Fibroblast of the aortic adventitia (primary cell): ENCODE measurements around the gene RHOT1. TPM values are rescaled to one million over a fixed set of nuclear protein-coding genes. Genes with fewer than 3 reads are reported as not detected.

Source experiments
- DNase-seq: peaks from one replicate; pipeline ENCODE4 v3.0.0-alpha.2; 2010; ENCODE audit warnings: low read depth
- H3K4me3 ChIP-seq: 2 replicates; pipeline ENCODE4 v1.5.1; 2011; ENCODE audit warnings: low read depth, mild to moderate bottlenecking, control low read depth, low read length, moderate library complexity
- total RNA-seq: library from RNA; depleted of rRNA; stranded (reverse); fragments of >200 nt; gene quantifications from 2 replicates; pipeline ENCODE4 v1.2.3, GENCODE V29; 2012; ENCODE audit warnings: low replicate concordance
- TF ChIP-seq, protein P1 (sequence below): IDR thresholded peaks from 2 replicates; pipeline ENCODE4 v1.5.1; 2011; ENCODE audit warnings: mild to moderate bottlenecking, low read length, control low read depth, inconsistent platforms; ENCODE audit not compliant: insufficient read depth

Gene RHOT1
- total RNA-seq, 1 donor: 50.5 TPM

DNA sequence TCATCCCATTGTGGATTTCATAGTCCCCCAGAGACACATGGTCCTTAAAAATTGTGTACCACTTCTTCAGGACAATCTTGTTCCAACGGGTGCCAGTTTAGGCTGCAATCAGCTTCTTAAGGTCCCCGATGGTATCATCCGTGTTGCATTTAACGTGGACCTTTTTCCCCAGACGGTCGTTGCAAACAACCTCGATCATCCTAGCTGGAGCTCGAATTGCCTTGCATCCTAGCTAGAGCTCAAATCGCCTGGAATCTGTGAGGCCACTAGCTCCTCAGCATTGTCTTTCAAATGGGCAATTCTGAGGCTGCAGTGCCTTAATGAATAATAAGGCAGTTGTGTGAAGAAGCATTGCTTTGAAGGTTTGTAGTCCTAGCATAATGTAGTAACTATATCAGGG lies 85.6 kb downstream of the RHOT1 start:
- TF ChIP-seq, protein P1, sequence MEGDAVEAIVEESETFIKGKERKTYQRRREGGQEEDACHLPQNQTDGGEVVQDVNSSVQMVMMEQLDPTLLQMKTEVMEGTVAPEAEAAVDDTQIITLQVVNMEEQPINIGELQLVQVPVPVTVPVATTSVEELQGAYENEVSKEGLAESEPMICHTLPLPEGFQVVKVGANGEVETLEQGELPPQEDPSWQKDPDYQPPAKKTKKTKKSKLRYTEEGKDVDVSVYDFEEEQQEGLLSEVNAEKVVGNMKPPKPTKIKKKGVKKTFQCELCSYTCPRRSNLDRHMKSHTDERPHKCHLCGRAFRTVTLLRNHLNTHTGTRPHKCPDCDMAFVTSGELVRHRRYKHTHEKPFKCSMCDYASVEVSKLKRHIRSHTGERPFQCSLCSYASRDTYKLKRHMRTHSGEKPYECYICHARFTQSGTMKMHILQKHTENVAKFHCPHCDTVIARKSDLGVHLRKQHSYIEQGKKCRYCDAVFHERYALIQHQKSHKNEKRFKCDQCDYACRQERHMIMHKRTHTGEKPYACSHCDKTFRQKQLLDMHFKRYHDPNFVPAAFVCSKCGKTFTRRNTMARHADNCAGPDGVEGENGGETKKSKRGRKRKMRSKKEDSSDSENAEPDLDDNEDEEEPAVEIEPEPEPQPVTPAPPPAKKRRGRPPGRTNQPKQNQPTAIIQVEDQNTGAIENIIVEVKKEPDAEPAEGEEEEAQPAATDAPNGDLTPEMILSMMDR: no peak
- no peak for DNase-seq
- no peak overlapping the region for H3K4me3 ChIP-seq

DNA sequence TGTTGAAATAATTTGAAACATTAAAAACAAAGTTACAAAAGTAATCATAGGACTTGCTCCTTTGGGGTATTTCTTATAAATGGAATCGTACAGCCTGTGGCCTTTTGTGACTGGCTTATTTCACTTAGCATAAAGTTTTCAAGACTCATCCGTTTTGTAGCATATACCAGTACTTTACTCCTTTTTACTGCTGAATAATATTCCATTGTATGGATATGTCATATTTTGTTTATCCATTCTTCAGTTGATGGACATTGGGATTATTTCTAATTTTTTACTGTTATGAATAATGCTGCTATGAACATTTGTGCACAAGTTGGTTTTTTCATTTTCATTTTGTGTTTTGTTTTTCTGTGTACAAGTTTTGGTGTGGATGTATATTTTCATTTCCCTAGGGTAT lies 93.3 kb downstream of the RHOT1 start:
- DNase-seq: no peak
- H3K4me3 ChIP-seq: no peak overlapping the region
- TF ChIP-seq, protein P1: no peak

DNA sequence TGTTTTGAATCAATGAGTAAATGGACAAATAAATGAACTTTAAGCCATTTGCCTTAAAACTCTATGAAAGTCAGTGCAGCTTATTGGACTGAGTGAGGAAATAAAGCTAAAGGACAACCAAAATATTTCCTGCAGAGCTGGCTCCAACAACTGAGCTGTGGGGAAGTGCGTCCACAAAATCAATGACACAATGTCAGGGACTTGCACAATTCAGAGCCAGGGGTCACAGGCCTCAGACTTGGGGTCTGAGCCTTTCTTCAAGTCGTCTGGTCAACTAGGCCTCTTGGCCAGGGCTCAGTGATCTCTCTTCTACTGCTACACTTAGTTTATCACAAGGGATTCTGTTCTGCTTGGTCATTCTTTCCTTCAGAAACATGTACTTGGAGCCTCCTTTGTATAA lies 97.2 kb downstream of the RHOT1 start:
- TF ChIP-seq, protein P1: no peak
- no peak for DNase-seq

DNA sequence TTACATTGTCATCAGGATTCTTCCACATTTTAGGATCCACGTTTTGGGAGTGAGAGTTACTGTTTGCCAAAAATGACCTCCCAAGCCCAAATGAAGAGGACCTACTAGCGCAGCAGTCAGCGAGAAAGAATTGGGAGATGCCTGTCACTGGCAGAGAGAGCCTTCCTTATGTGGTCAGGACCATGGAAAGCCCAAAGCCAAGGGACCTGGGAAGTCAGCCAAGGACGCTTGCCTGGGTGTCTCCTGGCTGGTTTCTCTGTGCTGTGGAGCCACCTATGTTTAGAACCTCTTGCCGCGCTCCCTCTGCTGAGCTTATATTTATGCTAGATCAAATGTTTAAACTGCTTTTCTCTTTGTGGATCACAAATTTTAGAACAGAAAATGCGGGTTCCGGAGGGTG lies 98.4 kb downstream of the RHOT1 start:
- H3K4me3 ChIP-seq: no peak overlapping the region
- TF ChIP-seq, protein P1: no peak
- DNase-seq: no peak

More for the DNA sequence above, 97.2 kb downstream of the RHOT1 start:
- H3K4me3 ChIP-seq: no peak overlapping the region

DNA sequence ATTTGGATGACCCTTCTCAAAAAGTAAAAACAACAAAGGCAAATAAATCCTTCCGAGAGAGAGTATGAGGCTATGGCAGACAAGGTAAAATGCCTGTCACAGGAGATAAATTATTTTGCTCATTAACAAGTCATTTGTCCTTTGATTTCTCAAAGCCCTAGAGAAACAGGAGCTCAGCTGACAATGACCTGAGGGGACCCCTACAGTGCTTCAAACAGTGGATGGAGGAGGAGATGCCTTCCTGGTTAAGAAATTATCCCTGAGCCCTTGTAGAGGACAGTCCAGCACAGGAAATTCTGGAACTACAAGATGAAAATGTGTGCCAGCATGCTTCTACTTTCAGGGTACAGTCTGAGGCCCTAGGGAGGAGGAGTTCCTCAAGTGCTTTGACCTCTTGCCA lies 99.3 kb downstream of the RHOT1 start:
- DNase-seq: no peak
- TF ChIP-seq, protein P1: no peak
- no peak overlapping the region for H3K4me3 ChIP-seq

DNA sequence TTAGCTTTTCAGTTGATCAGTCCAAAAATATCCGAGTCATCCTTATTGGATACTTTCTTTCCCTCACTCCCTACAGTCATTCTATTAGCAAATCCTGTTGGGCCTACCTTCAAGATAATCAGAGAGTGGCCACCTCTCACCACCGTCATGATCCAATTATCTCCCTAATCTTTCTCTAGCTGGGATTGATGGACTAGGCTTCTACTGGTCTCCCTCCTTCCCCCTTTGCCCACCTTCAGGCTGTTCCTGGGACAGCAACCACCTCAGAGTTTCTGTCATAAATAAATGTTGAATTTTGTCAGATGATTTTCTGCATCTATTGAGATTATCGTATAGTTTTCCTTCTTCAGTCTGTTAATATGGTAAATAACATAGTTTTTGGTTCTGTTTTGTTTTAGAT lies 107.2 kb downstream of the RHOT1 start:
- TF ChIP-seq, protein P1: no peak
- no peak for DNase-seq

DNA sequence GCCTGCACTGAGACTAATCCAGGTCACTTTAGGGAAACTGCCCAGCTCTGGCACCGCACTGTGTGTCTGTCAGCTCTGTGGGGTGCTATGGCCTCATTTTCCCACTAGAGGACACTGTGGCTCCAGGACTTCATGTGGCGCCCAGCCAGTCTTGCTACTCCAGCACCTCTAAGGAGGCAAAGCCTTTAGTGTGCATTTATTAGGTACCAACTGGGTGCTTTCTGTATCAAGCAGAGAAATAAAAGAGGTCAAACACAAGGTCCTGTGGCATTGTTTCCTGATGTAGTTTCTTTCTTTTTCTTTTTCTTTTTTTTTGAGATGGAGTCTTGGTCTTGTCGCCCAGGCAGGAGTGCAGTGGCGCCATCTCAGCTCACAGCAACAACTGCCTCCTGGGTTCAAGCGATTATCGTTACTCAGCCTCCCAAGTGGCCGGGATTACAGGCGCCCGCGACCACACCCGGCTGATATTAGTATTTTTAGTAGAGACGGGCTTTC lies 110.9 kb downstream of the RHOT1 start:
- DNase-seq: peak; percentile 75
- TF ChIP-seq, protein P1: peak; percentile 100
- no peak overlapping the region for H3K4me3 ChIP-seq

More for the DNA sequence above, 107.2 kb downstream of the RHOT1 start:
- no peak overlapping the region for H3K4me3 ChIP-seq
